WTC11 (cell line): Measurements from ENCODE around the gene USH1C. TPM values are rescaled to one million over a fixed set of nuclear protein-coding genes. Genes with fewer than 3 reads are reported as not detected.

Experiments used
- ATAC-seq: fragments of 200-7000 bp; cut with Tn5 transposase; 2 replicates; pipeline ENCODE4 v1.10.0; 2021; ENCODE audit warnings: mild to moderate bottlenecking, moderate library complexity
- CTCF ChIA-PET: fragments of 300-600 bp; sonication (Branson Sonifier 250); formaldehyde crosslinking; loops from one replicate; lab custom pipeline; 2021; ENCODE audit warnings: antibody characterized with exemption; lab: Charles Lee
- POLR2A ChIA-PET: fragments of 350-600 bp; sonication (Branson Sonifier 250); formaldehyde crosslinking; loops from one replicate; lab custom pipeline; 2021; ENCODE audit warnings: antibody characterized with exemption; lab: Charles Lee
- DNase-seq: peaks from one replicate; pipeline ENCODE4 v3.0.0; 2021; ENCODE audit warnings: low spot score
- H3K27ac Mint-ChIP-seq: 2 replicates; pipeline ENCODE4 v1.8.0; 2021; ENCODE audit warnings: mixed read lengths
- H3K27me3 Mint-ChIP-seq: 2 replicates; pipeline ENCODE4 v1.8.0; 2021; ENCODE audit warnings: low read depth, mild to moderate bottlenecking, moderate library complexity, mixed read lengths
- H3K36me3 Mint-ChIP-seq: 2 replicates; pipeline ENCODE4 v1.8.0; 2021; ENCODE audit warnings: mixed read lengths
- H3K4me1 Mint-ChIP-seq: 2 replicates; pipeline ENCODE4 v1.8.0; 2022; ENCODE audit warnings: mixed read lengths
- H3K4me3 Mint-ChIP-seq: 2 replicates; pipeline ENCODE4 v1.8.0; 2021; ENCODE audit warnings: mild to moderate bottlenecking, moderate library complexity, mixed read lengths
- H3K9me3 Mint-ChIP-seq: 2 replicates; pipeline ENCODE4 v1.8.0; 2021; ENCODE audit warnings: mixed read lengths
- CREB1 ChIP-seq: sonication (generic); formaldehyde crosslinking; IDR thresholded peaks from 2 replicates; pipeline ENCODE4 v1.8.0; 2023; ENCODE audit warnings: mild to moderate bottlenecking, missing genetic modification reagents
- EMX1 ChIP-seq: fragments of 250-450 bp; sonication (Bioruptor Pico); IDR thresholded peaks from 2 replicates; pipeline ENCODE4 v1.8.0; 2021; ENCODE audit warnings: mild to moderate bottlenecking
- ETV6 ChIP-seq: sonication (generic); formaldehyde crosslinking; IDR thresholded peaks from 2 replicates; pipeline ENCODE4 v1.8.1; 2022; ENCODE audit warnings: mild to moderate bottlenecking, missing genetic modification reagents
- SOX15 ChIP-seq: fragments of 250-450 bp; sonication (Bioruptor Pico); IDR thresholded peaks from 2 replicates; pipeline ENCODE4 v1.9.0; 2021; ENCODE audit warnings: mild to moderate bottlenecking
- ZNF138 ChIP-seq: sonication (generic); formaldehyde crosslinking; conservative IDR thresholded peaks from 2 replicates; pipeline ENCODE4 v1.8.1; 2022; ENCODE audit warnings: mild to moderate bottlenecking, moderate library complexity, missing genetic modification reagents
- ZNF396 ChIP-seq: fragments of 250-450 bp; sonication (Bioruptor Pico); IDR thresholded peaks from 2 replicates; pipeline ENCODE4 v1.8.0; 2021; ENCODE audit warnings: mild to moderate bottlenecking, moderate library complexity, borderline replicate concordance
- ZNF671 ChIP-seq: fragments of 250-450 bp; sonication (Bioruptor Pico); IDR thresholded peaks from 2 replicates; pipeline ENCODE4 v1.8.0; 2021; ENCODE audit warnings: mild to moderate bottlenecking
- total RNA-seq: library from RNA; stranded (reverse); gene quantifications from 3 replicates; pipeline ENCODE4 v1.2.3, GENCODE V29; 2021
- TF ChIP-seq, protein P1 (sequence below): fragments of 200-600 bp; IDR thresholded peaks from 2 replicates; pipeline ENCODE4 v1.8.0; 2022; ENCODE audit warnings: antibody characterized with exemption
- TF ChIP-seq, protein P2 (sequence below): sonication (generic); formaldehyde crosslinking; IDR thresholded peaks from 2 replicates; pipeline ENCODE4 v1.8.1; 2022; ENCODE audit warnings: low read depth, mild to moderate bottlenecking, moderate library complexity, missing genetic modification reagents, borderline replicate concordance
- TF ChIP-seq, protein P3 (sequence below): sonication (generic); formaldehyde crosslinking; conservative IDR thresholded peaks from 2 replicates; pipeline ENCODE4 v1.8.1; 2023; ENCODE audit warnings: mild to moderate bottlenecking, low read depth, missing genetic modification reagents, moderate library complexity
- TF ChIP-seq, protein P4 (sequence below): sonication (generic); formaldehyde crosslinking; IDR thresholded peaks from 2 replicates; pipeline ENCODE4 v1.8.1; 2023; ENCODE audit warnings: mild to moderate bottlenecking, moderate library complexity, missing genetic modification reagents
- TF ChIP-seq, protein P5 (sequence below): sonication (generic); formaldehyde crosslinking; IDR thresholded peaks from 2 replicates; pipeline ENCODE4 v1.8.0; 2022; ENCODE audit warnings: mild to moderate bottlenecking, missing genetic modification reagents
- TF ChIP-seq, protein P6 (sequence below): fragments of 250-450 bp; sonication (Bioruptor Pico); IDR thresholded peaks from 2 replicates; pipeline ENCODE4 v1.9.0; 2021; ENCODE audit warnings: moderate library complexity, mild to moderate bottlenecking, inconsistent platforms, borderline replicate concordance

The USH1C gene
- total RNA-seq, 1 experiment from 2014 or later, result 3.9 TPM

DNA sequence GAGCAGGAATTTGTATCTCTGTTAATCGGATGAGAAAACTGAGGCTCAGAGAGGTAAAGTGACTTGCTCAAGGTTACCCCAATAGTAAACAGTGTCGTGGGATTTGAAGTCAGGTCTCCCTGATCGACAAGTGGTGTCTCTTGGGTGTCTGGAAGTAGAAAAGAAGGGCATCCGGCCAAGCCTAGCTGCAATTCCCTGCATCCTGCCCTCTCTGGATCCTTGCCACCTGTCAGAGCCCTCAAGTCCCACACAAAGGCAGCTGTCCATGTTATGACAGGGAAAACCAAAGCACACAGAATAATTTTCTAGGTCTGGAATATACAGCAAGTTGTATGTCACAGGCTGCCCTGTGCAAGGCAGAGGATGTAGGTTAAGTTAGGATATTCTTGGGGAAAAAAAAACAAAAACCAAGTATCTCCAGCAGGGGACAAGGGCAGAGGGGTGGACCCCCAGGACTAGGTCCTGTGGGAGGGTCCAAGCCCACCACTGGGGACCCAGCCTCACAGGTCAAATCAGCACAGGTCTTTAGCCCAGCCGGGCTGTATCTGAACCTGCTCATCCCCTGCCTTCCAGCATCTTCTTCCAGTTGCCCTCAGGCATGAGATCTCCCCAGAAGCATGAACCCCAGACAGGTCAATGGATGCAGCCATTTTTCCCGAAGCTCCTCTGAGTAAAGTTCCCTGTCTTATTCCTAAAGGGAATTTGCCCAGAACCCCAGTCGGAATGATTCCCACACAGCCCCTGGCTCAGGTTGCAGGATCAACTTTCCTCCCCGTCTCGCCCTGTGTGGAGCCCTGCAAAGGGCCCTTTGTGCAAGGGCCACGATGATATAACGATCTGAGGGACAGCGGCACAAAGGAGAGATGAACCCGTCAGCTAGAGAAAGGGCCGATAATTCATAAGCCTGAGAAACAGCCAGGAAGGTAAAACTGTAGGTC is 15.0 kb downstream of the USH1C start:
- ChIA-PET CTCF (interaction anchor here (0.7 to 9.3 kb wide), 34 partner anchors 10 to 336 kb away, joined by 3 to 203 read pairs (median 7); partner anchors contain the start of genes KCNC1, KCNJ11, NUCB2 and OTOG), POLR2A (no interaction called here)
- Mint-ChIP-seq H3K4me3 (no peak overlapping the region), H3K4me1 (peaks cover 10% of the 10 kb centered on the region; the same call in 1 of the 2 replicates), H3K36me3 (no peaks in the 10 kb centered on the region), H3K9me3 (no peaks in the 10 kb centered on the region)
- ATAC-seq, result no peak
- TF ChIP-seq ETV6, result no peak
- TF ChIP-seq, all 79 proteins: peak for 0
- no peak overlapping the region for H3K27ac Mint-ChIP-seq
- H3K27me3 Mint-ChIP-seq, result no peaks in the 10 kb centered on the region; the same call in 1 of the 2 replicates
- DNase-seq, result no peak

DNA sequence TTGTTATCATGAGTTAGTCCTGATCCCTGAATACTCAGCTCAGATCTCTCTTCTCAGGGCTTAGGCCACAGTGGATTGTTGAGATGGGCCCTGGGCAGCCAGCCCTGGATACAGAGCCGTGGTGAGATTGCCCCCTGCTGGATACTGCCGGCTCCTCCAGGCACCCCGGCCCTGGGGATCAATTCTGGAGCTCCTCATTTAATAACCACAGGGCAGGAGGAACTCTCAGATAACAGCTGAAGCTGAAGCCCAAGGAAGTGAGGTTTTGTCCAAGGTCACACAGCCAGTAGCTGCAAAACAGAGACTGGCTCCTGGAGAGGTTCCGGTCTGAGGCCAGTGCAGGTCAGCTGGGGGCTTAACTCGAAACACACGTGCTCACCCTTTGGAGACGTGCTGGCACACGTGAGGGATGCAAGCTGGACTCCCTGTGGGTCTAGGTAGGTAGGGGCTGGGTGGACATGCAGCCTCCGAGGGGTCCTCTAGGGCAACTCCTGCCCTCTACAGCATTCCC is 16.0 kb downstream of the USH1C start:
- TF ChIP-seq, protein P1, sequence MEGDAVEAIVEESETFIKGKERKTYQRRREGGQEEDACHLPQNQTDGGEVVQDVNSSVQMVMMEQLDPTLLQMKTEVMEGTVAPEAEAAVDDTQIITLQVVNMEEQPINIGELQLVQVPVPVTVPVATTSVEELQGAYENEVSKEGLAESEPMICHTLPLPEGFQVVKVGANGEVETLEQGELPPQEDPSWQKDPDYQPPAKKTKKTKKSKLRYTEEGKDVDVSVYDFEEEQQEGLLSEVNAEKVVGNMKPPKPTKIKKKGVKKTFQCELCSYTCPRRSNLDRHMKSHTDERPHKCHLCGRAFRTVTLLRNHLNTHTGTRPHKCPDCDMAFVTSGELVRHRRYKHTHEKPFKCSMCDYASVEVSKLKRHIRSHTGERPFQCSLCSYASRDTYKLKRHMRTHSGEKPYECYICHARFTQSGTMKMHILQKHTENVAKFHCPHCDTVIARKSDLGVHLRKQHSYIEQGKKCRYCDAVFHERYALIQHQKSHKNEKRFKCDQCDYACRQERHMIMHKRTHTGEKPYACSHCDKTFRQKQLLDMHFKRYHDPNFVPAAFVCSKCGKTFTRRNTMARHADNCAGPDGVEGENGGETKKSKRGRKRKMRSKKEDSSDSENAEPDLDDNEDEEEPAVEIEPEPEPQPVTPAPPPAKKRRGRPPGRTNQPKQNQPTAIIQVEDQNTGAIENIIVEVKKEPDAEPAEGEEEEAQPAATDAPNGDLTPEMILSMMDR, result peak; percentile 73
- no peak for TF ChIP-seq ZNF396 (CRISPR knock-in tag)
- H3K4me3 Mint-ChIP-seq, result no peak overlapping the region
- H3K9me3 Mint-ChIP-seq, result no peaks in the 10 kb centered on the region
- peak; percentile 95 for ATAC-seq
- ChIA-PET POLR2A (interaction anchor here (1.3 kb wide), 1 partner anchor 71 kb away, joined by 4 read pairs; no protein-coding TSS in a partner anchor), CTCF (interaction anchor here (0.5 to 9.3 kb wide), 88 partner anchors 10 to 733 kb away, joined by 3 to 203 read pairs (median 5); partner anchors contain the start of genes ABCC8, KCNC1, KCNJ11 and MYOD1)
- no peaks in the 10 kb centered on the region; the same call in 1 of the 2 replicates for H3K27me3 Mint-ChIP-seq
- DNase-seq, result peak; percentile 82
- no peaks in the 10 kb centered on the region for H3K36me3 Mint-ChIP-seq
- peaks cover 5% of the 10 kb centered on the region; the same call in 1 of the 2 replicates for H3K4me1 Mint-ChIP-seq
- no peak overlapping the region for H3K27ac Mint-ChIP-seq

DNA sequence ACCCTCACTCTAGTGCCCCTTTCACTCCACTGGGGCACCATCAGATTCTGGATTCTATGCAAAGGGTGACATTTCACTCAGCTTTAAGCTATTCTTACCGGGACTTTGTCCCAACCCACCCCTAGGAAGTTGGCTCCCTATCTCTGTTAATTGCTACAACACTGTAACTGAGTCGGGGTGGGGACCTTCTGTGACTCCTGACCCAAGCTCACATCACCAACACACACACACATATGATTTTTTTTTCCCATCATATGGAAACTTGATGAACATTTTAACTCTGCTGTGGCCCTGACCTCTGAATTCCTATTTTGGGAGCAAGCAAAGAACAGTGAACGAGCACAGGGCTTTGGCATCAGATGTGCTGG is 16.6 kb downstream of the USH1C start:
- H3K36me3 Mint-ChIP-seq, result no peaks in the 10 kb centered on the region
- H3K27me3 Mint-ChIP-seq, result no peaks in the 10 kb centered on the region; the same call in 1 of the 2 replicates
- TF ChIP-seq, protein P2, sequence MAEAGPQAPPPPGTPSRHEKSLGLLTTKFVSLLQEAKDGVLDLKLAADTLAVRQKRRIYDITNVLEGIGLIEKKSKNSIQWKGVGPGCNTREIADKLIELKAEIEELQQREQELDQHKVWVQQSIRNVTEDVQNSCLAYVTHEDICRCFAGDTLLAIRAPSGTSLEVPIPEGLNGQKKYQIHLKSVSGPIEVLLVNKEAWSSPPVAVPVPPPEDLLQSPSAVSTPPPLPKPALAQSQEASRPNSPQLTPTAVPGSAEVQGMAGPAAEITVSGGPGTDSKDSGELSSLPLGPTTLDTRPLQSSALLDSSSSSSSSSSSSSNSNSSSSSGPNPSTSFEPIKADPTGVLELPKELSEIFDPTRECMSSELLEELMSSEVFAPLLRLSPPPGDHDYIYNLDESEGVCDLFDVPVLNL (CRISPR knock-in tag), result no peak
- ChIA-PET POLR2A (interaction anchor here (1.3 kb wide), 1 partner anchor 70 kb away, joined by 4 read pairs; no protein-coding TSS in a partner anchor), CTCF (interaction anchor here (0.5 to 9.3 kb wide), 81 partner anchors 9 to 732 kb away, joined by 3 to 203 read pairs (median 6); partner anchors contain the start of genes ABCC8, KCNC1, KCNJ11 and MYOD1)
- no peaks in the 10 kb centered on the region for H3K9me3 Mint-ChIP-seq
- no peak for DNase-seq
- H3K4me1 Mint-ChIP-seq, result peaks cover 5% of the 10 kb centered on the region; the same call in 1 of the 2 replicates
- no peak for ATAC-seq
- H3K4me3 Mint-ChIP-seq, result no peak overlapping the region
- no peak overlapping the region for H3K27ac Mint-ChIP-seq

DNA sequence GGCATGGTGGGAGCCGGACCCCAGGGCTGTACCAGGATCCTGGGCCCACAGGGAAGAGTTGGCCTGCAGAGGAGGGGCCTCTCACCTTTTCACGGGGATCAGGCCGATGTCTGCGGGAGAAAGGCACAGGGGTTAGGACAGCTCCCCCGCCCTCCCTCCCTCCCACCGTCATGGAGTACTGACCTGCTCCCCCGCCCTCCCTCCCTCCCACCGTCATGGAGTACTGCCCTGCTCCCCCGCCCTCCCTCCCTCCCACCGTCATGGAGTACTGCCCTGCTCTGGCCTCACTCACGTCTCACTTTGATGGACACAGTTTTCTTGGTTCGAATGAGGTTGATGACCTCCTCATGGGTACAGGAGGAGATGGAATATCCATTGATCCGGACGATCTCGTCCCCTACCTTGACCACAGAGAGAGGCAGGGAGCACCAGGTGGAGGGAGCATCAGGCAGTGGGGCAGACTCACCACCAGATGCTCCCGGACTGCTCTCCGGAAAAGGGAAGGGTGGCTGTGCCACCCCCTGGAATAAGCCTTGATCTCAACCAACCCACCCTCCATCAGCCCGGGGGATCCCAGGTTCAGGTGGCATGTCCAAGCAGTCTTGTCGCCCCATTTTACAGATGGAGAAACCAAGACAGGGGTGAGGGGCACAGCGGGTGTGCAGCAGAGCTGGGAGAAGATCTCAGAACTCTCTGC is 17.1 kb downstream of the USH1C start:
- Mint-ChIP-seq H3K4me1 (peaks cover 5% of the 10 kb centered on the region; the same call in 1 of the 2 replicates), H3K4me3 (no peak overlapping the region), H3K27ac (no peak overlapping the region), H3K27me3 (no peaks in the 10 kb centered on the region; the same call in 1 of the 2 replicates), H3K36me3 (no peaks in the 10 kb centered on the region; the same call in 1 of the 2 replicates), H3K9me3 (no peaks in the 10 kb centered on the region)
- ChIA-PET CTCF (interaction anchor here (0.9 to 9.3 kb wide), 27 partner anchors 9 to 260 kb away, joined by 3 to 203 read pairs (median 12); partner anchors contain the start of genes ABCC8, KCNC1, KCNJ11 and NUCB2), POLR2A (interaction anchor here (1.3 kb wide), 1 partner anchor 70 kb away, joined by 4 read pairs; no protein-coding TSS in a partner anchor)
- DNase-seq (no peak), ATAC-seq (no peak)
- TF ChIP-seq ZNF671 (CRISPR knock-in tag), result no peak
- TF ChIP-seq, protein P3, sequence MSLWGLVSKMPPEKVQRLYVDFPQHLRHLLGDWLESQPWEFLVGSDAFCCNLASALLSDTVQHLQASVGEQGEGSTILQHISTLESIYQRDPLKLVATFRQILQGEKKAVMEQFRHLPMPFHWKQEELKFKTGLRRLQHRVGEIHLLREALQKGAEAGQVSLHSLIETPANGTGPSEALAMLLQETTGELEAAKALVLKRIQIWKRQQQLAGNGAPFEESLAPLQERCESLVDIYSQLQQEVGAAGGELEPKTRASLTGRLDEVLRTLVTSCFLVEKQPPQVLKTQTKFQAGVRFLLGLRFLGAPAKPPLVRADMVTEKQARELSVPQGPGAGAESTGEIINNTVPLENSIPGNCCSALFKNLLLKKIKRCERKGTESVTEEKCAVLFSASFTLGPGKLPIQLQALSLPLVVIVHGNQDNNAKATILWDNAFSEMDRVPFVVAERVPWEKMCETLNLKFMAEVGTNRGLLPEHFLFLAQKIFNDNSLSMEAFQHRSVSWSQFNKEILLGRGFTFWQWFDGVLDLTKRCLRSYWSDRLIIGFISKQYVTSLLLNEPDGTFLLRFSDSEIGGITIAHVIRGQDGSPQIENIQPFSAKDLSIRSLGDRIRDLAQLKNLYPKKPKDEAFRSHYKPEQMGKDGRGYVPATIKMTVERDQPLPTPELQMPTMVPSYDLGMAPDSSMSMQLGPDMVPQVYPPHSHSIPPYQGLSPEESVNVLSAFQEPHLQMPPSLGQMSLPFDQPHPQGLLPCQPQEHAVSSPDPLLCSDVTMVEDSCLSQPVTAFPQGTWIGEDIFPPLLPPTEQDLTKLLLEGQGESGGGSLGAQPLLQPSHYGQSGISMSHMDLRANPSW (CRISPR knock-in tag), result no peak
- no peak for TF ChIP-seq ZNF138 (CRISPR knock-in tag)
- TF ChIP-seq, protein P4, sequence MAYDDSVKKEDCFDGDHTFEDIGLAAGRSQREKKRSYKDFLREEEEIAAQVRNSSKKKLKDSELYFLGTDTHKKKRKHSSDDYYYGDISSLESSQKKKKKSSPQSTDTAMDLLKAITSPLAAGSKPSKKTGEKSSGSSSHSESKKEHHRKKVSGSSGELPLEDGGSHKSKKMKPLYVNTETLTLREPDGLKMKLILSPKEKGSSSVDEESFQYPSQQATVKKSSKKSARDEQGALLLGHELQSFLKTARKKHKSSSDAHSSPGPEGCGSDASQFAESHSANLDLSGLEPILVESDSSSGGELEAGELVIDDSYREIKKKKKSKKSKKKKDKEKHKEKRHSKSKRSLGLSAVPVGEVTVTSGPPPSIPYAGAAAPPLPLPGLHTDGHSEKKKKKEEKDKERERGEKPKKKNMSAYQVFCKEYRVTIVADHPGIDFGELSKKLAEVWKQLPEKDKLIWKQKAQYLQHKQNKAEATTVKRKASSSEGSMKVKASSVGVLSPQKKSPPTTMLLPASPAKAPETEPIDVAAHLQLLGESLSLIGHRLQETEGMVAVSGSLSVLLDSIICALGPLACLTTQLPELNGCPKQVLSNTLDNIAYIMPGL (CRISPR knock-in tag), result no peak
- TF ChIP-seq CREB1, result no peak
- TF ChIP-seq, protein P5, sequence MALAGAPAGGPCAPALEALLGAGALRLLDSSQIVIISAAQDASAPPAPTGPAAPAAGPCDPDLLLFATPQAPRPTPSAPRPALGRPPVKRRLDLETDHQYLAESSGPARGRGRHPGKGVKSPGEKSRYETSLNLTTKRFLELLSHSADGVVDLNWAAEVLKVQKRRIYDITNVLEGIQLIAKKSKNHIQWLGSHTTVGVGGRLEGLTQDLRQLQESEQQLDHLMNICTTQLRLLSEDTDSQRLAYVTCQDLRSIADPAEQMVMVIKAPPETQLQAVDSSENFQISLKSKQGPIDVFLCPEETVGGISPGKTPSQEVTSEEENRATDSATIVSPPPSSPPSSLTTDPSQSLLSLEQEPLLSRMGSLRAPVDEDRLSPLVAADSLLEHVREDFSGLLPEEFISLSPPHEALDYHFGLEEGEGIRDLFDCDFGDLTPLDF (CRISPR knock-in tag), result no peak
- no peak for TF ChIP-seq EMX1 (CRISPR knock-in tag)
- TF ChIP-seq SOX15 (CRISPR knock-in tag), result no peak
- TF ChIP-seq, protein P6, sequence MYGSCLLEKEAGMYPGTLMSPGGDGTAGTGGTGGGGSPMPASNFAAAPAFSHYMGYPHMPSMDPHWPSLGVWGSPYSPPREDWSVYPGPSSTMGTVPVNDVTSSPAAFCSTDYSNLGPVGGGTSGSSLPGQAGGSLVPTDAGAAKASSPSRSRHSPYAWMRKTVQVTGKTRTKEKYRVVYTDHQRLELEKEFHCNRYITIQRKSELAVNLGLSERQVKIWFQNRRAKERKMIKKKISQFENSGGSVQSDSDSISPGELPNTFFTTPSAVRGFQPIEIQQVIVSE (CRISPR knock-in tag), result no peak
